Right atrium auricular region (tissue), 2 donors: Measurements from ENCODE around the gene ATXN1. TPM values are rescaled to one million over a fixed set of nuclear protein-coding genes. Genes with fewer than 3 reads are reported as not detected.
"Not testable (repeated sequence)": the region's sequence is repeated elsewhere in the genome, so short reads cannot be mapped to it uniquely, and the experiment has no call there.

ENCODE experiments used
- DNase-seq: peaks from one replicate; pipeline ENCODE4 v3.0.0-alpha.2; 2019; ENCODE audit warnings: low spot score
- H3K27ac ChIP-seq, 2 donors: fragments of 200-600 bp; sonication (generic); 1 replicate in 1 of 2; 2 replicates in 1 of 2; pipeline ENCODE4 v1.5.1; 2016 to 2019
- H3K27me3 ChIP-seq, 2 donors: fragments of 200-600 bp; sonication (generic); one replicate each; pipeline versions ENCODE4 v1.5.1 to v1.6.0; 2017 to 2019
- H3K36me3 ChIP-seq: fragments of 200-600 bp; sonication (generic); one replicate; pipeline ENCODE4 v1.5.1; 2016
- H3K4me1 ChIP-seq, 2 donors: fragments of 200-600 bp; sonication (generic); one replicate each; pipeline versions ENCODE4 v1.5.1 to v1.6.0; 2017 to 2019
- H3K4me3 ChIP-seq, 2 donors: fragments of 200-600 bp; sonication (generic); 1 replicate in 1 of 2; 2 replicates in 1 of 2; pipeline ENCODE4 v1.5.1; 2017 to 2019; ENCODE audit warnings: mild to moderate bottlenecking in 1 of 2, moderate library complexity in 1 of 2
- H3K9me3 ChIP-seq, 2 donors: fragments of 200-600 bp; sonication (generic); one replicate each; pipeline ENCODE4 v1.5.1; 2019
- total RNA-seq, 2 donors: library from RNA; depleted of rRNA; stranded (reverse); fragments of >200 nt; gene quantifications; one replicate each; pipeline ENCODE4 v1.1.0, GENCODE V29; 2016
- TF ChIP-seq, protein P1 (sequence below), 2 donors: fragments of 200-600 bp; sonication (generic); IDR thresholded peaks; one replicate each; pipeline ENCODE4 v1.5.1; 2019; ENCODE audit warnings: antibody characterized with exemption in 2 of 2

Gene ATXN1
- total RNA-seq, 2 donors from 2014 or later, result 41.8 to 62.0 TPM

- TF ChIP-seq, protein P1, sequence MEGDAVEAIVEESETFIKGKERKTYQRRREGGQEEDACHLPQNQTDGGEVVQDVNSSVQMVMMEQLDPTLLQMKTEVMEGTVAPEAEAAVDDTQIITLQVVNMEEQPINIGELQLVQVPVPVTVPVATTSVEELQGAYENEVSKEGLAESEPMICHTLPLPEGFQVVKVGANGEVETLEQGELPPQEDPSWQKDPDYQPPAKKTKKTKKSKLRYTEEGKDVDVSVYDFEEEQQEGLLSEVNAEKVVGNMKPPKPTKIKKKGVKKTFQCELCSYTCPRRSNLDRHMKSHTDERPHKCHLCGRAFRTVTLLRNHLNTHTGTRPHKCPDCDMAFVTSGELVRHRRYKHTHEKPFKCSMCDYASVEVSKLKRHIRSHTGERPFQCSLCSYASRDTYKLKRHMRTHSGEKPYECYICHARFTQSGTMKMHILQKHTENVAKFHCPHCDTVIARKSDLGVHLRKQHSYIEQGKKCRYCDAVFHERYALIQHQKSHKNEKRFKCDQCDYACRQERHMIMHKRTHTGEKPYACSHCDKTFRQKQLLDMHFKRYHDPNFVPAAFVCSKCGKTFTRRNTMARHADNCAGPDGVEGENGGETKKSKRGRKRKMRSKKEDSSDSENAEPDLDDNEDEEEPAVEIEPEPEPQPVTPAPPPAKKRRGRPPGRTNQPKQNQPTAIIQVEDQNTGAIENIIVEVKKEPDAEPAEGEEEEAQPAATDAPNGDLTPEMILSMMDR (IDR thresholded peaks at IDR 0.05), result no peak
- Histone ChIP-seq H3K36me3 (no peaks in the 10 kb centered on the region), H3K27me3 (no peaks in the 10 kb centered on the region), H3K4me3 (no peak overlapping the region), H3K27ac (peak overlapping the region in 1 of 2 donors; percentile 74), H3K9me3 (no peaks in the 10 kb centered on the region), H3K4me1 (peaks cover 0 to 42% of the 10 kb centered on the region in 2 donors)
- DNase-seq, result no peak
Measured at GRCh38 chr6:16412982-16413381, 348.3 kb downstream of the ATXN1 start.

- no peak for DNase-seq
- TF ChIP-seq, protein P1 (IDR thresholded peaks at IDR 0.05), result no peak
- Histone ChIP-seq H3K36me3 (no peaks in the 10 kb centered on the region), H3K9me3 (no peaks in the 10 kb centered on the region), H3K4me3 (no peak overlapping the region), H3K27me3 (no peaks in the 10 kb centered on the region), H3K27ac (peak overlapping the region in 1 of 2 donors; percentile 74), H3K4me1 (peaks cover 0 to 42% of the 10 kb centered on the region in 2 donors)
Measured at GRCh38 chr6:16412171-16412570, 349.1 kb downstream of the ATXN1 start.

- no peaks in the 10 kb centered on the region for H3K27me3 ChIP-seq
- no peak overlapping the region for H3K27ac ChIP-seq
- peak; percentile 78 for DNase-seq
- H3K36me3 ChIP-seq, result no peaks in the 10 kb centered on the region
- H3K4me3 ChIP-seq, result no peak overlapping the region
- peaks cover 0 to 37% of the 10 kb centered on the region in 2 donors for H3K4me1 ChIP-seq
- no peaks in the 10 kb centered on the region for H3K9me3 ChIP-seq
- TF ChIP-seq, protein P1 (IDR thresholded peaks at IDR 0.05), result peak; percentile 75 to 87
Measured at GRCh38 chr6:16409531-16410441, 351.5 kb downstream of the ATXN1 start.

- H3K4me1 ChIP-seq, result peaks cover 0 to 26% of the 10 kb centered on the region in 2 donors
- TF ChIP-seq, protein P1 (IDR thresholded peaks at IDR 0.05), result no peak
- no peak overlapping the region for H3K27ac ChIP-seq
- H3K36me3 ChIP-seq, result no peaks in the 10 kb centered on the region
- no peaks in the 10 kb centered on the region for H3K9me3 ChIP-seq
- H3K27me3 ChIP-seq, result no peaks in the 10 kb centered on the region
- no peak for DNase-seq
- H3K4me3 ChIP-seq, result no peak overlapping the region
Measured at GRCh38 chr6:16408766-16409165, 352.5 kb downstream of the ATXN1 start.

DNA sequence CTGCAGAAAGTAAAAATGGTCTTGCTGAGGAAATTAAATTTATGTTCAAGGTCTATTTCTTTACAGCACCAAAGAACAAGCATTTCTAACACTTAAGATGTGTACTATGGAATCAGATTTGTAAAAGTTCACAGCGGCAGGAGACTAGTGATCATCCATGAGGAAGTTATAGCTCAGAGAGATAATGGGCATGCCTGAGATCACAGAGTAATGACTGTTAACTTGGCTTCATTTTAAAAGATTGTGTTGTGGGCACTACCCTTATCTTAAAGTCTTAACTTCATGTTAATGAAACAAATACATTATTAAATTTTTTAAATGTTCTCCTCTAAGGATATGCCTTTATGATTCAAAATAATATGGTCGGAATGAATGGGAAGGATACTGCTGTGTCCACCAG, 354.3 kb downstream of the ATXN1 start:
- Histone ChIP-seq H3K27me3 (no peaks in the 10 kb centered on the region), H3K4me1 (peaks cover 0 to 19% of the 10 kb centered on the region in 2 donors), H3K4me3 (no peak overlapping the region), H3K36me3 (no peaks in the 10 kb centered on the region), H3K9me3 (no peaks in the 10 kb centered on the region), H3K27ac (no peak overlapping the region)
- DNase-seq, result no peak
- TF ChIP-seq, protein P1 (IDR thresholded peaks at IDR 0.05), result no peak

- not testable (repeated sequence) for H3K27me3 ChIP-seq, H3K4me3 ChIP-seq, DNase-seq, H3K9me3 ChIP-seq, H3K27ac ChIP-seq, H3K36me3 ChIP-seq
- H3K4me1 ChIP-seq, result peaks cover 0 to 16% of the 10 kb centered on the region in 2 donors
Measured at GRCh38 chr6:16406538-16406937, 354.7 kb downstream of the ATXN1 start.
